HepG2 (cell line): Measurements from ENCODE around the gene CARHSP1. TPM values are rescaled to one million over a fixed set of nuclear protein-coding genes. Genes with fewer than 3 reads are reported as not detected.

Source experiments
- ESRRA ChIP-seq: sonication (generic); formaldehyde crosslinking; IDR thresholded peaks from 2 replicates; pipeline ENCODE4 v1.5.1; 2020; ENCODE audit warnings: mild to moderate bottlenecking, low read depth, missing genetic modification reagents
- MTF2 ChIP-seq: sonication (generic); formaldehyde crosslinking; IDR thresholded peaks from 2 replicates; pipeline ENCODE4 v1.5.0; 2020; ENCODE audit warnings: missing genetic modification reagents, borderline replicate concordance
- TBX2 ChIP-seq: sonication (generic); formaldehyde crosslinking; IDR thresholded peaks from 2 replicates; pipeline ENCODE4 v1.5.0; 2020; ENCODE audit warnings: missing genetic modification reagents, mild to moderate bottlenecking, borderline replicate concordance
- ZNF619 ChIP-seq: sonication (generic); formaldehyde crosslinking; IDR thresholded peaks from 2 replicates; pipeline ENCODE4 v1.4.0; 2020; ENCODE audit warnings: mild to moderate bottlenecking, missing genetic modification reagents
- ZNF879 ChIP-seq: sonication (generic); formaldehyde crosslinking; IDR thresholded peaks from 2 replicates; pipeline ENCODE4 v1.8.1; 2023; ENCODE audit warnings: missing genetic modification reagents
- ZSCAN31 ChIP-seq: sonication (generic); formaldehyde crosslinking; IDR thresholded peaks from 2 replicates; pipeline ENCODE4 v1.5.0; 2020; ENCODE audit warnings: low read depth, mild to moderate bottlenecking, missing genetic modification reagents
- polyA plus RNA-seq, 8 experiments: library from polyadenylated mRNA; depleted of rRNA in 3 of 8; stranded (reverse) in 7 of 8; unstranded in 1 of 8; fragments of >200 nt; fragmentation: Illumina TruSeq in 4 of 8; extraction: Trizol in 4 of 8; gene quantifications; 2 replicates each; pipeline versions ENCODE4 v1.2.1 to v1.2.3, GENCODE V29; 2011 to 2016; ENCODE audit warnings: low read depth in 4 of 8, missing spikeins in 1 of 8, mixed read lengths in 1 of 8; ENCODE audit not compliant: insufficient read depth in 1 of 8
- total RNA-seq, 5 experiments: library from RNA; depleted of rRNA; stranded (reverse); fragments of >200 nt; fragmentation: Illumina TruSeq; extraction: Trizol; gene quantifications; 2 replicates each; pipeline ENCODE4 v1.2.3, GENCODE V29; 2016; ENCODE audit warnings: low read depth in 1 of 5
- TF ChIP-seq, protein P1 (sequence below), 2 experiments: fragments of 450-650 bp in 1 of 2; sonication (generic) in 1 of 2; formaldehyde crosslinking in 1 of 2; IDR thresholded peaks; 2 replicates each; pipeline versions ENCODE4 v1.6.1 to v1.8.0; 2016 to 2022; ENCODE audit warnings: antibody characterized with exemption in 1 of 2, mild to moderate bottlenecking in 1 of 2, missing genetic modification reagents in 1 of 2
- TF ChIP-seq, protein P2 (sequence below): sonication (generic); formaldehyde crosslinking; IDR thresholded peaks from 2 replicates; pipeline ENCODE4 v1.5.1; 2020; ENCODE audit warnings: missing genetic modification reagents, mild to moderate bottlenecking, borderline replicate concordance
- TF ChIP-seq, protein P3 (sequence below): sonication (generic); formaldehyde crosslinking; IDR thresholded peaks from 2 replicates; pipeline ENCODE4 v1.5.0; 2020; ENCODE audit warnings: missing genetic modification reagents
- TF ChIP-seq, protein P4 (sequence below): IDR thresholded peaks from 2 replicates; pipeline ENCODE4 v1.6.1; 2012; ENCODE audit warnings: low read depth, low read length, improper control_type of control experiment

CARHSP1 gene
- total and polyA plus RNA-seq, 2 of the 13 experiments (the other 11 are each of a cell fraction or from before 2014, with no cell fraction given) = 173 to 345 TPM

DNA sequence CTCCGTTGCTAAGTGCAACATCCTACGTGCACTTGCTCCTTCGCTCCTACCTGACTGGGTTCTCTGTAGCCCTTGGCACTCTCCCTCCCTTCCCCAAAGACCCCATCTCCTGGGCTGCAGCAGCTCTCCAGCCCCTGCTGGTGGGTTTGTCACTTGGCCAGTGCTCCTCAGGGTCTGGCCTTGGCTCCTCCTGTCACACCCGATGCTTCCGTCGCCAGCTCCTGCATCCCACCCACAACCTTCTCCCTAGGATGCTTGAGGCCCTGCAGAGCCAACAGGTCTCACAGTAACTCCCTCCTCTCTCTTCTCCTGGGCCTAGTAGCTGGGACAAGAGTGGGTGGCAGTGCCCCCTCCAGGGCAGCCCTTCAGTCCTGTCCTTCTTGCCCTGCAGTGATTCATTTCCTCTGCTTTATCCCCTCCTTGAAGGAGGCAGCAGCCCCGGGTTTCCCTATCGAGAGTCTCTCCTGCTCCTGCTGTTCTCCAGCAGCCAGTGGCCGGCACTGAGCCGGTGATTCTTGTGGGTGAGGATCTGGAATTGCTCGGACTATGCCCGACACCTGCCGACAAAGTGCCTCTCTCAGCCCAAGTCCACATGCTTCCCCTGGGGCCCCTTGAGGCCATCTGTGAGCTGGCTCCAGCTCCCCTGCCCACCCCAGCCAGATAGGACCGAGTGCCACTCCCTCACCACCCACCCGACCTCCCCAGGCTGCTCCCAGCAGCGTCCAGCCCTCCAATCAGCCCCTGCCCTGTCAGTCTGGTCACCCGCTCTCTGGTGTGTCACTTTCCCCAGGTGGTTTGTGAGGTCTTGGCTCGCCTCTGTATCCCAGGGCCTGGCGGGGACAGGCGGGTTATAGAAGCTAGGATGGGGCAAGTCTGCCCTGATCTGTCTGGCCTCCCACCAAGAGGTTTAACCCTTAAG, 17.1 kb upstream of the CARHSP1 start (continued):
- TF ChIP-seq, protein P1, sequence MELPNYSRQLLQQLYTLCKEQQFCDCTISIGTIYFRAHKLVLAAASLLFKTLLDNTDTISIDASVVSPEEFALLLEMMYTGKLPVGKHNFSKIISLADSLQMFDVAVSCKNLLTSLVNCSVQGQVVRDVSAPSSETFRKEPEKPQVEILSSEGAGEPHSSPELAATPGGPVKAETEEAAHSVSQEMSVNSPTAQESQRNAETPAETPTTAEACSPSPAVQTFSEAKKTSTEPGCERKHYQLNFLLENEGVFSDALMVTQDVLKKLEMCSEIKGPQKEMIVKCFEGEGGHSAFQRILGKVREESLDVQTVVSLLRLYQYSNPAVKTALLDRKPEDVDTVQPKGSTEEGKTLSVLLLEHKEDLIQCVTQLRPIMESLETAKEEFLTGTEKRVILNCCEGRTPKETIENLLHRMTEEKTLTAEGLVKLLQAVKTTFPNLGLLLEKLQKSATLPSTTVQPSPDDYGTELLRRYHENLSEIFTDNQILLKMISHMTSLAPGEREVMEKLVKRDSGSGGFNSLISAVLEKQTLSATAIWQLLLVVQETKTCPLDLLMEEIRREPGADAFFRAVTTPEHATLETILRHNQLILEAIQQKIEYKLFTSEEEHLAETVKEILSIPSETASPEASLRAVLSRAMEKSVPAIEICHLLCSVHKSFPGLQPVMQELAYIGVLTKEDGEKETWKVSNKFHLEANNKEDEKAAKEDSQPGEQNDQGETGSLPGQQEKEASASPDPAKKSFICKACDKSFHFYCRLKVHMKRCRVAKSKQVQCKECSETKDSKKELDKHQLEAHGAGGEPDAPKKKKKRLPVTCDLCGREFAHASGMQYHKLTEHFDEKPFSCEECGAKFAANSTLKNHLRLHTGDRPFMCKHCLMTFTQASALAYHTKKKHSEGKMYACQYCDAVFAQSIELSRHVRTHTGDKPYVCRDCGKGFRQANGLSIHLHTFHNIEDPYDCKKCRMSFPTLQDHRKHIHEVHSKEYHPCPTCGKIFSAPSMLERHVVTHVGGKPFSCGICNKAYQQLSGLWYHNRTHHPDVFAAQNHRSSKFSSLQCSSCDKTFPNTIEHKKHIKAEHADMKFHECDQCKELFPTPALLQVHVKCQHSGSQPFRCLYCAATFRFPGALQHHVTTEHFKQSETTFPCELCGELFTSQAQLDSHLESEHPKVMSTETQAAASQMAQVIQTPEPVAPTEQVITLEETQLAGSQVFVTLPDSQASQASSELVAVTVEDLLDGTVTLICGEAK (IDR thresholded peaks at IDR 0.05) = no peak
- TF ChIP-seq, protein P1 (CRISPR knock-in tag; IDR thresholded peaks at IDR 0.05) = peak; percentile 16; the same call in 1 of the 2 replicates
- TF ChIP-seq, protein P2, sequence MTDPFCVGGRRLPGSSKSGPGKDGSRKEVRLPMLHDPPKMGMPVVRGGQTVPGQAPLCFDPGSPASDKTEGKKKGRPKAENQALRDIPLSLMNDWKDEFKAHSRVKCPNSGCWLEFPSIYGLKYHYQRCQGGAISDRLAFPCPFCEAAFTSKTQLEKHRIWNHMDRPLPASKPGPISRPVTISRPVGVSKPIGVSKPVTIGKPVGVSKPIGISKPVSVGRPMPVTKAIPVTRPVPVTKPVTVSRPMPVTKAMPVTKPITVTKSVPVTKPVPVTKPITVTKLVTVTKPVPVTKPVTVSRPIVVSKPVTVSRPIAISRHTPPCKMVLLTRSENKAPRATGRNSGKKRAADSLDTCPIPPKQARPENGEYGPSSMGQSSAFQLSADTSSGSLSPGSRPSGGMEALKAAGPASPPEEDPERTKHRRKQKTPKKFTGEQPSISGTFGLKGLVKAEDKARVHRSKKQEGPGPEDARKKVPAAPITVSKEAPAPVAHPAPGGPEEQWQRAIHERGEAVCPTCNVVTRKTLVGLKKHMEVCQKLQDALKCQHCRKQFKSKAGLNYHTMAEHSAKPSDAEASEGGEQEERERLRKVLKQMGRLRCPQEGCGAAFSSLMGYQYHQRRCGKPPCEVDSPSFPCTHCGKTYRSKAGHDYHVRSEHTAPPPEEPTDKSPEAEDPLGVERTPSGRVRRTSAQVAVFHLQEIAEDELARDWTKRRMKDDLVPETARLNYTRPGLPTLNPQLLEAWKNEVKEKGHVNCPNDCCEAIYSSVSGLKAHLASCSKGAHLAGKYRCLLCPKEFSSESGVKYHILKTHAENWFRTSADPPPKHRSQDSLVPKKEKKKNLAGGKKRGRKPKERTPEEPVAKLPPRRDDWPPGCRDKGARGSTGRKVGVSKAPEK (CRISPR knock-in tag) = no peak
- TF ChIP-seq, protein P3, sequence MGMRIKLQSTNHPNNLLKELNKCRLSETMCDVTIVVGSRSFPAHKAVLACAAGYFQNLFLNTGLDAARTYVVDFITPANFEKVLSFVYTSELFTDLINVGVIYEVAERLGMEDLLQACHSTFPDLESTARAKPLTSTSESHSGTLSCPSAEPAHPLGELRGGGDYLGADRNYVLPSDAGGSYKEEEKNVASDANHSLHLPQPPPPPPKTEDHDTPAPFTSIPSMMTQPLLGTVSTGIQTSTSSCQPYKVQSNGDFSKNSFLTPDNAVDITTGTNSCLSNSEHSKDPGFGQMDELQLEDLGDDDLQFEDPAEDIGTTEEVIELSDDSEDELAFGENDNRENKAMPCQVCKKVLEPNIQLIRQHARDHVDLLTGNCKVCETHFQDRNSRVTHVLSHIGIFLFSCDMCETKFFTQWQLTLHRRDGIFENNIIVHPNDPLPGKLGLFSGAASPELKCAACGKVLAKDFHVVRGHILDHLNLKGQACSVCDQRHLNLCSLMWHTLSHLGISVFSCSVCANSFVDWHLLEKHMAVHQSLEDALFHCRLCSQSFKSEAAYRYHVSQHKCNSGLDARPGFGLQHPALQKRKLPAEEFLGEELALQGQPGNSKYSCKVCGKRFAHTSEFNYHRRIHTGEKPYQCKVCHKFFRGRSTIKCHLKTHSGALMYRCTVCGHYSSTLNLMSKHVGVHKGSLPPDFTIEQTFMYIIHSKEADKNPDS (CRISPR knock-in tag) = 0 out of 2 replicates have a peak, but pooled peaks have one; percentile 76
- TF ChIP-seq ESRRA (0 out of 2 replicates have a peak, but pooled peaks have one; percentile 43), ZNF879 (CRISPR knock-in tag) (no peak), ZNF619 (CRISPR knock-in tag) (no peak), ZSCAN31 (CRISPR knock-in tag) (peak; percentile 45; the same call in 1 of the 2 replicates), MTF2 (CRISPR knock-in tag) (0 out of 2 replicates have a peak, but pooled peaks have one; percentile 19), TBX2 (CRISPR knock-in tag) (no peak)
- TF ChIP-seq, protein P4, sequence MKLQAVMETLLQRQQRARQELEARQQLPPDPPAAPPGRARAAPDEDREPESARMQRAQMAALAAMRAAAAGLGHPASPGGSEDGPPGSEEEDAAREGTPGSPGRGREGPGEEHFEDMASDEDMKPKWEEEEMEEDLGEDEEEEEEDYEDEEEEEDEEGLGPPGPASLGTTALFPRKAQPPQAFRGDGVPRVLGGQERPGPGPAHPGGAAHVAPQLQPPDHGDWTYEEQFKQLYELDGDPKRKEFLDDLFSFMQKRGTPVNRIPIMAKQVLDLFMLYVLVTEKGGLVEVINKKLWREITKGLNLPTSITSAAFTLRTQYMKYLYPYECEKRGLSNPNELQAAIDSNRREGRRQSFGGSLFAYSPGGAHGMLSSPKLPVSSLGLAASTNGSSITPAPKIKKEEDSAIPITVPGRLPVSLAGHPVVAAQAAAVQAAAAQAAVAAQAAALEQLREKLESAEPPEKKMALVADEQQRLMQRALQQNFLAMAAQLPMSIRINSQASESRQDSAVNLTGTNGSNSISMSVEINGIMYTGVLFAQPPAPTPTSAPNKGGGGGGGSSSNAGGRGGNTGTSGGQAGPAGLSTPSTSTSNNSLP = no peak
